Stimulated activated CD4-positive, alpha-beta T cell treated with anti-CD3 and anti-CD28 coated beads, Interleukin-15, amount 100 ng/mL, for 24 hours (primary cell): Measurements from ENCODE around the gene SMARCE1.
"Not testable (repeated sequence)": the region's sequence is repeated elsewhere in the genome, so short reads cannot be mapped to it uniquely, and the experiment has no call there.

Source experiments
- DNase-seq: peaks from one replicate; pipeline ENCODE4 v3.0.0-alpha.2; 2020

Gene SMARCE1

GRCh38 chr17:40608061-40608581 lies 39.5 kb downstream of the SMARCE1 start:
- no peak for DNase-seq

GRCh38 chr17:40607641-40608040 lies 40.0 kb downstream of the SMARCE1 start:
- DNase-seq, result peak; percentile 50

GRCh38 chr17:40606548-40607353 lies 40.9 kb downstream of the SMARCE1 start:
- no peak for DNase-seq

- peak; percentile 78 for DNase-seq
Measured at GRCh38 chr17:40605306-40605705, 42.3 kb downstream of the SMARCE1 start.

- no peak for DNase-seq
Measured at GRCh38 chr17:40604327-40605080, 43.1 kb downstream of the SMARCE1 start.

- peak; percentile 86 for DNase-seq
Measured at GRCh38 chr17:40602445-40603443, 44.9 kb downstream of the SMARCE1 start.

- DNase-seq, result no peak
Measured at GRCh38 chr17:40600486-40601046, 47.1 kb downstream of the SMARCE1 start.

GRCh38 chr17:40599468-40599763 lies 48.2 kb downstream of the SMARCE1 start:
- no peak for DNase-seq

GRCh38 chr17:40598619-40599467 lies 48.8 kb downstream of the SMARCE1 start:
- DNase-seq, result peak; percentile 90

GRCh38 chr17:40598301-40598618 lies 49.4 kb downstream of the SMARCE1 start:
- DNase-seq, result no peak

GRCh38 chr17:40597556-40598300 lies 49.9 kb downstream of the SMARCE1 start:
- DNase-seq, result no peak

- no peak for DNase-seq
Measured at GRCh38 chr17:40597156-40597555, 50.5 kb downstream of the SMARCE1 start.

- DNase-seq, result peak; percentile 41
Measured at GRCh38 chr17:40596261-40596919, 51.2 kb downstream of the SMARCE1 start.

GRCh38 chr17:40590742-40591141 lies 56.9 kb downstream of the SMARCE1 start:
- no peak for DNase-seq

- no peak for DNase-seq
Measured at GRCh38 chr17:40588552-40588951, 59.1 kb downstream of the SMARCE1 start.

- DNase-seq, result not testable (repeated sequence)
Measured at GRCh38 chr17:40586264-40586663, 61.4 kb downstream of the SMARCE1 start.

GRCh38 chr17:40584950-40585349 lies 62.7 kb downstream of the SMARCE1 start:
- not testable (repeated sequence) for DNase-seq

GRCh38 chr17:40582328-40582901 lies 65.2 kb downstream of the SMARCE1 start:
- DNase-seq, result peak; percentile 66

- no peak for DNase-seq
Measured at GRCh38 chr17:40580140-40580539, 67.5 kb downstream of the SMARCE1 start.

- no peak for DNase-seq
Measured at GRCh38 chr17:40579471-40579870, 68.1 kb downstream of the SMARCE1 start.
